DND-41 (cell line): Measurements from ENCODE around the gene HMCN1.

Source experiments
- EZH2 ChIP-seq: IDR thresholded peaks from 3 replicates; pipeline ENCODE4 v1.6.1; 2012; ENCODE audit warnings: borderline replicate concordance, low read depth, mild to moderate bottlenecking, moderate library complexity, low read length, inconsistent platforms; ENCODE audit not compliant: severe bottlenecking
- TF ChIP-seq, protein P1 (sequence below): IDR thresholded peaks from 2 replicates; pipeline ENCODE4 v1.5.1; 2012; ENCODE audit warnings: borderline replicate concordance, low read length, moderate library complexity, mild to moderate bottlenecking; ENCODE audit not compliant: poor library complexity, severe bottlenecking; ENCODE audit errors: extremely low read depth

DNA sequence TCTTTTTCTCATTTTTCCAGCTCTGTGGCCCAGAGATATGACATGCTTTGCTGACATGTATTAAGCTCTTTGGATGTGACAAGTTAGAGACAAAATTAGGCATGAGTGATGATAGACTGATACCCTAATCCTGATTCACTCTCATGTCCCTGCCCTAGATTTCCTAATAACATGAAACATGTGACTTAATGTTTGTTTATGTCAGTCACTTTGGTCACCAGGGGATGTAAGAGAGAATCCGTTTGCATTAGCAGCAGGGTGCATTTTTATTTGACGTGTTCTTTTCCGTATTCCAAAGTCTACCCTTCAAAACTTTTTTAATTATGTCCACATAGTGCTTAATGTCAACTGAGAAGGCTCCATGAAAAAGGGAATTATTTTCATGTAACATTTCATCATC lies 192.4 kb downstream of the HMCN1 start:
- TF ChIP-seq, protein P1, sequence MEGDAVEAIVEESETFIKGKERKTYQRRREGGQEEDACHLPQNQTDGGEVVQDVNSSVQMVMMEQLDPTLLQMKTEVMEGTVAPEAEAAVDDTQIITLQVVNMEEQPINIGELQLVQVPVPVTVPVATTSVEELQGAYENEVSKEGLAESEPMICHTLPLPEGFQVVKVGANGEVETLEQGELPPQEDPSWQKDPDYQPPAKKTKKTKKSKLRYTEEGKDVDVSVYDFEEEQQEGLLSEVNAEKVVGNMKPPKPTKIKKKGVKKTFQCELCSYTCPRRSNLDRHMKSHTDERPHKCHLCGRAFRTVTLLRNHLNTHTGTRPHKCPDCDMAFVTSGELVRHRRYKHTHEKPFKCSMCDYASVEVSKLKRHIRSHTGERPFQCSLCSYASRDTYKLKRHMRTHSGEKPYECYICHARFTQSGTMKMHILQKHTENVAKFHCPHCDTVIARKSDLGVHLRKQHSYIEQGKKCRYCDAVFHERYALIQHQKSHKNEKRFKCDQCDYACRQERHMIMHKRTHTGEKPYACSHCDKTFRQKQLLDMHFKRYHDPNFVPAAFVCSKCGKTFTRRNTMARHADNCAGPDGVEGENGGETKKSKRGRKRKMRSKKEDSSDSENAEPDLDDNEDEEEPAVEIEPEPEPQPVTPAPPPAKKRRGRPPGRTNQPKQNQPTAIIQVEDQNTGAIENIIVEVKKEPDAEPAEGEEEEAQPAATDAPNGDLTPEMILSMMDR, result no peak
- TF ChIP-seq EZH2, result no peak
